Measurements from ENCODE around the gene DUOX2. TPM values are rescaled to one million over a fixed set of nuclear protein-coding genes. Genes with fewer than 3 reads are reported as not detected.
"Not testable (repeated sequence)": the region's sequence is repeated elsewhere in the genome, so short reads cannot be mapped to it uniquely, and the experiment has no call there.

DUOX2 gene
- total RNA-seq, 1 experiment from 2014 or later = not detected

DNA sequence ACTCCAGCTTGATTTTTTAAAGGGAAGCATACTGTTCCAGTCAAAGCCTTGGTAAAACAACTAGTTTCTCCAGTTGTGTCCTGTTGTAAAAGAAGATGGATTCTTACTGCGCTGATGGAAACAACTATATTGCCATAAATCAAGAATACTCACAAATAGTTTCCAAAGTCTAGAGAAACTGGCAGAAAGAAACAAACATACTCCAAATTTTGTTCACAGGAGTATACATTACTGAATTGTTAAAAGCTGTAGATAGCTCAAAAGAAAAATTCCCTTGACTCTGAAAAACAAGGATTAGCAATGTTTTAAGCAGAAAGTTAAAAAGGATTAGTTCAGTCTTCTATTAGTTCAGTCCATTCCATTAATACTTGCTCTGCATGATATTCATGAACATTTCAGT, 63.4 kb downstream of the DUOX2 start:
- no peaks in the 10 kb centered on the region for H3K9me3 ChIP-seq (ENCODE audit: insufficient read depth, low read depth)
- intact Hi-C loops (cut with micrococcal nuclease; ENCODE audit: unreplicated experiment) = no loop called here
- no peaks in the 10 kb centered on the region for H3K9me2 ChIP-seq (ENCODE audit: insufficient read depth)
- ChIA-PET CTCF (no interaction called here), POLR2A (ENCODE audit: unreplicated experiment) (interaction anchor here (0.6 kb wide), 1 partner anchor 101 kb away, joined by 3 read pairs; no protein-coding TSS in a partner anchor)
- no peak overlapping the region for H3K27ac ChIP-seq
- TF ChIP-seq, protein P1, sequence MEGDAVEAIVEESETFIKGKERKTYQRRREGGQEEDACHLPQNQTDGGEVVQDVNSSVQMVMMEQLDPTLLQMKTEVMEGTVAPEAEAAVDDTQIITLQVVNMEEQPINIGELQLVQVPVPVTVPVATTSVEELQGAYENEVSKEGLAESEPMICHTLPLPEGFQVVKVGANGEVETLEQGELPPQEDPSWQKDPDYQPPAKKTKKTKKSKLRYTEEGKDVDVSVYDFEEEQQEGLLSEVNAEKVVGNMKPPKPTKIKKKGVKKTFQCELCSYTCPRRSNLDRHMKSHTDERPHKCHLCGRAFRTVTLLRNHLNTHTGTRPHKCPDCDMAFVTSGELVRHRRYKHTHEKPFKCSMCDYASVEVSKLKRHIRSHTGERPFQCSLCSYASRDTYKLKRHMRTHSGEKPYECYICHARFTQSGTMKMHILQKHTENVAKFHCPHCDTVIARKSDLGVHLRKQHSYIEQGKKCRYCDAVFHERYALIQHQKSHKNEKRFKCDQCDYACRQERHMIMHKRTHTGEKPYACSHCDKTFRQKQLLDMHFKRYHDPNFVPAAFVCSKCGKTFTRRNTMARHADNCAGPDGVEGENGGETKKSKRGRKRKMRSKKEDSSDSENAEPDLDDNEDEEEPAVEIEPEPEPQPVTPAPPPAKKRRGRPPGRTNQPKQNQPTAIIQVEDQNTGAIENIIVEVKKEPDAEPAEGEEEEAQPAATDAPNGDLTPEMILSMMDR (conservative IDR thresholded peaks at IDR 0.05) = no peak
- no peak for TF ChIP-seq EZH2 (IDR thresholded peaks at IDR 0.05; ENCODE audit: low read depth)
- H3K36me3 ChIP-seq (ENCODE audit: low read depth) = no peaks in the 10 kb centered on the region
- H3K4me2 ChIP-seq = no peak overlapping the region
- no peaks in the 10 kb centered on the region for H3F3A ChIP-seq (ENCODE audit: insufficient read depth, low read depth)
- no peaks in the 10 kb centered on the region for H3K27me3 ChIP-seq (ENCODE audit: insufficient read depth, low read depth)
- BruUV-seq (replicated peaks) = no TSS peak
- H3K79me2 ChIP-seq (ENCODE audit: low read depth) = no peaks in the 10 kb centered on the region
- H3K4me3 ChIP-seq = no peak overlapping the region
- DNase-seq = no peak
- H3K4me1 ChIP-seq (replicated peaks; ENCODE audit: insufficient read depth) = no peaks in the 10 kb centered on the region
- H2AFZ ChIP-seq = no peak overlapping the region
- H4K20me1 ChIP-seq (ENCODE audit: insufficient read depth) = no peaks in the 10 kb centered on the region

DNA sequence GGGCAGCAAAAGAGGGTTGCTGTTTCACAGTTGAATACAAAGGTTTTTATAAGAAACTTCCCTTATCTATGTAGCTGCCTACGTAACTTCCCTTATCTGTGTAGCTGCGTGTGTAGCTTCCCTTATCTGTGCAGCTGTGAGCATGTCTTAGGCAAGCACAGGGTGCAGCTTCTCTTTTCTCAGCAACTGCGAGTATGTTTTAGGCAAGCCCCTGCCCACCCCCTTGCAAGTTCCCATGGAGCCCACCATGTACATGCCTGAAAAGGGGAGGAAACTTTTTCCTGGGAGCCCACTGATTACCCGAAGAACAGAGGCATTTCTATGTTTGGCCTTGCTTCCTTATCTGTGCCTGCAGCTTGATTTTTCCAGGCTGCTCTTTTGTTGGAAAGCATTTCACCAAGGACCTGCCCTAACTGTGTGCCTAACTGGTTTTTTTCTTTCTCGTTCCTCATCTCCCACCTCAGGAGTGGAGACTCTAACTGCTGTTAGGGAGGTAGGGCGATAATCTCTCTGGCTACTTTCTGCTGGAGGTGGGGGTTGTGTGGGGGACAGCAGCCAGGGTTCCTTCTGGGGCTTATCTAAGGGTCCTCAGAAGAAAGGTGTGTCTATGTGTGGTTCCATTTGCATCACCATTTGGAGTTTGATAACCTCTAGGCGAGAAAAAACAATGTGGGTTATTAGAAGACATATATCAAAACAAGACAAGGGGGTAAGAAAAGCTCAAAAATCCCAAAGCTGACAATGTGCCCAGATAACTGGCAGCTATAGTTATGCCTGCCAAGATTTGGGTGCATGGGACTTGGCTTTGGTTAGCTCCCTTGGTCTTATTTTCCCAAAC, 65.0 kb downstream of the DUOX2 start:
- Histone ChIP-seq H3K4me1 (replicated peaks; ENCODE audit: insufficient read depth) (no peaks in the 10 kb centered on the region), H3K36me3 (ENCODE audit: low read depth) (no peaks in the 10 kb centered on the region), H2AFZ (no peak overlapping the region), H3K9me3 (ENCODE audit: insufficient read depth, low read depth) (no peaks in the 10 kb centered on the region), H3F3A (ENCODE audit: insufficient read depth, low read depth) (no peaks in the 10 kb centered on the region), H3K27me3 (ENCODE audit: insufficient read depth, low read depth) (no peaks in the 10 kb centered on the region), H3K27ac (no peak overlapping the region), H3K4me2 (no peak overlapping the region), H3K79me2 (ENCODE audit: low read depth) (no peaks in the 10 kb centered on the region), H4K20me1 (ENCODE audit: insufficient read depth) (no peaks in the 10 kb centered on the region), H3K9me2 (ENCODE audit: insufficient read depth) (no peaks in the 10 kb centered on the region), H3K4me3 (no peak overlapping the region)
- no peak for DNase-seq
- CTCF ChIA-PET = interaction anchor here (0.6 kb wide), 1 partner anchor 77 kb away, joined by 4 read pairs; no protein-coding TSS in a partner anchor
- intact Hi-C loops (cut with micrococcal nuclease; ENCODE audit: unreplicated experiment) = no loop called here
- TF ChIP-seq EZH2 (IDR thresholded peaks at IDR 0.05; ENCODE audit: low read depth) = no peak
- TF ChIP-seq, protein P1 (conservative IDR thresholded peaks at IDR 0.05) = no peak
- no TSS peak for BruUV-seq (replicated peaks)
- POLR2A ChIA-PET (ENCODE audit: unreplicated experiment) = no interaction called here

DNA sequence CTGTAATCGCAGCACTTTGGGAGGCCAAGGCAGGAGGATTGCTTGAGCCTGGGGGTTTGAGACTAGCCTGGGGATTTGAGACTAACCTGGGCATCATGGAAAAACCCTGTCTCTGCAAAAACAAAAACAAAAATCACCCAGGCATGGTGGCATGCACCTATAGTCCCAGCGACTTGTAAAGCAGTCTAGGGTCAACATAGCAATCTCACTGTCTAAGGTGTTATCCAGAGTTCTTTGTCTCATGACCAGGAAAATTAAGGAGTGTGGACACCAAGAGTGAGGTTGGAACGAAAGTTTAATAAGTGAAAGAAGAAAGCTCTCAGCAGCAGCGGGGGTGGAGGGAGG, 65.6 kb downstream of the DUOX2 start:
- H3K9me3 ChIP-seq (ENCODE audit: insufficient read depth, low read depth); POLR2A ChIA-PET (ENCODE audit: unreplicated experiment); H3K4me1 ChIP-seq (replicated peaks; ENCODE audit: insufficient read depth); H3K79me2 ChIP-seq (ENCODE audit: low read depth); H3F3A ChIP-seq (ENCODE audit: insufficient read depth, low read depth); H4K20me1 ChIP-seq (ENCODE audit: insufficient read depth); H3K4me2 ChIP-seq; BruUV-seq (replicated peaks); intact Hi-C loops (cut with micrococcal nuclease; ENCODE audit: unreplicated experiment); H3K9me2 ChIP-seq (ENCODE audit: insufficient read depth); H2AFZ ChIP-seq; DNase-seq; H3K27ac ChIP-seq; H3K27me3 ChIP-seq (ENCODE audit: insufficient read depth, low read depth); H3K4me3 ChIP-seq; H3K36me3 ChIP-seq (ENCODE audit: low read depth): not testable (repeated sequence)
- CTCF ChIA-PET = interaction anchor here (0.6 kb wide), 1 partner anchor 77 kb away, joined by 4 read pairs; no protein-coding TSS in a partner anchor

DNA sequence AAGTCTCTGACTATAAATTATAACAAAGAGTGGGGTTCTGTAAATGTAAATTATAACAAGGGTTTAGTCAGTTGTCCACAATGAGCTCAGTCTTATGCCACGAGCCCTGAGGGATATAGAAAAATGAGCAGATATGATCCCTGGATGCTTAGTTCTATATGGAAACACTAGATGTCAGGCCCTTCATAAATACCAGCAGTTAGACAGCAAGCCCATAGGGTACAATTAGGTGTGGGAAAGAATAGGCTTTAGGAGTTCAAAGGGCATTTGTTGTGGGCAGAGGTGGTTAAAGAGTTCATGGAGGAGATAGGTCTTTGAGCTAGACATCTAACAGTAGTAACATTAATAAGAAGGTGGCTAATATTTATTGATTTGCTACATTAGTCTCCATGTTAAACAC, 69.7 kb downstream of the DUOX2 start:
- H2AFZ ChIP-seq; POLR2A ChIA-PET (ENCODE audit: unreplicated experiment); H3K27ac ChIP-seq; H3K4me2 ChIP-seq; H3K9me2 ChIP-seq (ENCODE audit: insufficient read depth); H4K20me1 ChIP-seq (ENCODE audit: insufficient read depth); H3K4me1 ChIP-seq (replicated peaks; ENCODE audit: insufficient read depth); BruUV-seq (replicated peaks); H3K4me3 ChIP-seq; H3F3A ChIP-seq (ENCODE audit: insufficient read depth, low read depth); CTCF ChIA-PET; H3K79me2 ChIP-seq (ENCODE audit: low read depth); DNase-seq; H3K36me3 ChIP-seq (ENCODE audit: low read depth); H3K27me3 ChIP-seq (ENCODE audit: insufficient read depth, low read depth); H3K9me3 ChIP-seq (ENCODE audit: insufficient read depth, low read depth); intact Hi-C loops (cut with micrococcal nuclease; ENCODE audit: unreplicated experiment): not testable (repeated sequence)

DNA sequence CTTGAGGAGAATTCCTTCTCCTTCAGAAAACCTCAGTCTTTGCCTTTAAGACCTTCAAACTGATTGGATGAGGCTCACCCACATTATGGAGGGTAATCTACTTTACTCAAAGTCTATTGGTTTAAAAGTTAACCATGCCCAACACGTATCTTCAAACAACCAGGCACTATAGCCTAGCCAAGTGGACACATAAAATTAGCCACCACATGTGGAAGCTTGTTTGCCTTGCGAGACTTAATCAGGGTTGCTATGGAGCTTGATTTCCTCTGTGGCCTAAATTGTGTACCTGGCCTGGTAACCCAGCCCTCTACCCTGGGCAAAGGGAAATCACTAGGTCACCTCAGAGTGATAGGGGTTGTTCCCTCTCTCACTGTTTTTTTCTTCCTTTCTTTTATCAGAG, 71.1 kb downstream of the DUOX2 start:
- POLR2A ChIA-PET (ENCODE audit: unreplicated experiment); H3K4me1 ChIP-seq (replicated peaks; ENCODE audit: insufficient read depth); BruUV-seq (replicated peaks); H3K4me2 ChIP-seq; H3K9me3 ChIP-seq (ENCODE audit: insufficient read depth, low read depth); H3F3A ChIP-seq (ENCODE audit: insufficient read depth, low read depth); H4K20me1 ChIP-seq (ENCODE audit: insufficient read depth); H3K9me2 ChIP-seq (ENCODE audit: insufficient read depth); H3K79me2 ChIP-seq (ENCODE audit: low read depth); DNase-seq; H3K36me3 ChIP-seq (ENCODE audit: low read depth); H3K27ac ChIP-seq; H3K4me3 ChIP-seq; H3K27me3 ChIP-seq (ENCODE audit: insufficient read depth, low read depth); H2AFZ ChIP-seq; intact Hi-C loops (cut with micrococcal nuclease; ENCODE audit: unreplicated experiment): not testable (repeated sequence)
- CTCF ChIA-PET = interaction anchor here (0.6 kb wide), 1 partner anchor 73 kb away, joined by 3 read pairs; no protein-coding TSS in a partner anchor
